NCI-H1436 (cell line): ENCODE measurements around the gene PBXIP1.
A peak's percentile ranks its signal among the peaks of the same experiment; 100 is the strongest.
"Not testable (repeated sequence)": the region's sequence is repeated elsewhere in the genome, so short reads cannot be mapped to it uniquely, and the experiment has no call there.

Source experiments
- DNase-seq: peaks from one replicate; lab custom pipeline; 2025; lab: John Stamatoyannopoulos, UW

The PBXIP1 gene

DNA sequence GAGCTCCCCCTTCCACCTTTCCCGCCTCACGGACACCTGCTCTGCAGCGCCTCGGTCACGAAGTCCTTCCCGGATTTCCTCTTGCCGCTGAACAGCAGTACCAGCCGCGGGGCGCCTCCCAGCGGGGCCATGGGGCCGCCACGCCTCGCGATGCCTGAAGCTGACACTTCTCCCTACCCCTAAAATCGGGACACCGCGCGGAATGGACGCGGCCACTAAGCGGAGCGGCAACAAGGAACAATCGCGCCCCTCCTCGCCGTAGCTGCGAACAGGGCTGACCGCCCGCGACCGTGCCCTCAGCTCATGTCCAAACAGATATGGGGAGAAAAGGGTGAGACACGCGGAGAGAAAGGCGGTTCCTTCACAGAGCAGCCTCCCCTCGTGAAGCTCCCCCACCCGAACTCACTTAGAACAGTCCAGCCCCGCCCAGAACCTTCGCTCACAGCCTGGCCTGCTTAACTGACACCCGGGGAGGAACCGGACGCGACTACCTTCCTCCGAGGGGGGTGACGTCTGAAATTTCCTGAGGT, 19.3 kb downstream of the PBXIP1 start, which contains the start of gene PMVK:
Gene PMVK, minus strand, starts transcription at position 165 of the 530 bp plus-strand sequence. Its CDS starts 34 bp downstream, at position 131.
- peak; percentile 92 for DNase-seq

DNA sequence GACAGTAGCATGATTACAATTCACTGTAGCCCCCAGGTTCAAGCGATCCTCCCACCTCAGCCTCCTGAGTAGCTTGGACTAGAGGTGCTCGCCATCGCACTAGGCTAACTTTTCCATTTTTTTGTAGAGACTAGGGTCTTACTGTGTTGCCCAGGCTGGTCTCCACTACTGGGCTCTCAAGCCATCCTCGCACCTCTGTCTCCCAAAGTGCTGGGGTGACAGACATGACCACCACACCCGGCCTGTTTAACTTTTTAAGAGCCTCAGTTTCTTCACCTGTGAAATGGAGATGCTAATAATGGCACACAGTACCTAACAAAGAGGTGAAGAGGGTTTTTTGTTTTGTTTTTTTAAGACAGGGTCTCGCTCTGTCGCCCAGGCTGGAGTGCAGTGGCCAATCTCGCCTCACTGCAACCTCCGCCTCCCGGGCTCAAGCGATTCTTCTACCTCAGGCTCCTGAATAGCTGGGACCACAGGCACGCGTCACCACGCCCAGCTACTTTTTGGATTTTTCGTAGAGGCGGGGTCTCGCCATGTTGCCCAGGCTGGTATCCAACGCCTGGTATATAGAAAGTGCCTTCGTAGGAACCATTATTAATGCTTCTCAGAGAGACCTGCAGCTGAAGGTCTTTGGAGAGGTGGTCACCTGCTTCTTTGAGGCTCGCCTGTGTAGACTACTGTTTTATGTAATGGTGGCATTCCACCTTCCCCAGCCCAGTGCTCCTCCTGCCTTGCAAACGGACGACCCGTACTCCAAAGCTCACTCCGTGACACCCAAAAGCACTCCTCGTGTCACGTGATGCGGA, 19.9 kb downstream of the PBXIP1 start:
- DNase-seq, result no peak

DNA sequence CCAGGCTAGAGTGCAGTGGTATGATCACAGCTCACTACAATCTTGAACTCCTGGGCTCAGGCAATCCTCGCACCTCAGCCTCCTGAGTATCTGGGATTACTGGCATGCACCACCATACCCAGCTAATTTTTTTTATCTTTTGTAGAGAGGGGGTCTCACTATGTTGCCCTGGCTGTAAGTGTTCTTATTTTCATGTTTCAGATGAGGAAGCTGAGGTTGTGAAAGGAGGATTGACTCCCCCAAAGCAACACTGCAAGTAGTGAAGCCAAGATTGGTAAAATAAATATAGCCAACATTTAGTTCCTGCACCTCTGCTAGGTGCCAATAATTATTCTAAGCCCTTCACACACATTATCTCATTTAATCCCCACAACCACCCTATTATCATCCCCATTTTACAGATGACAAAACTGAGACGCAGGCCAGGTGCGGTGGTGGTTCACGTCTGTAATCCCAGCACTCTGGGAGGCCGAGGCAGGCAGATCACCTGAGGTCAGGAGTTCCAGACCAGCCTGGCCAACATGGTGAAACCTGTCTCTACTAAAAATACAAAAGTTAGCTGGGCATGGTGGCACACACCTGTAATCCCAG, 21.4 kb downstream of the PBXIP1 start:
- DNase-seq, result no peak

DNA sequence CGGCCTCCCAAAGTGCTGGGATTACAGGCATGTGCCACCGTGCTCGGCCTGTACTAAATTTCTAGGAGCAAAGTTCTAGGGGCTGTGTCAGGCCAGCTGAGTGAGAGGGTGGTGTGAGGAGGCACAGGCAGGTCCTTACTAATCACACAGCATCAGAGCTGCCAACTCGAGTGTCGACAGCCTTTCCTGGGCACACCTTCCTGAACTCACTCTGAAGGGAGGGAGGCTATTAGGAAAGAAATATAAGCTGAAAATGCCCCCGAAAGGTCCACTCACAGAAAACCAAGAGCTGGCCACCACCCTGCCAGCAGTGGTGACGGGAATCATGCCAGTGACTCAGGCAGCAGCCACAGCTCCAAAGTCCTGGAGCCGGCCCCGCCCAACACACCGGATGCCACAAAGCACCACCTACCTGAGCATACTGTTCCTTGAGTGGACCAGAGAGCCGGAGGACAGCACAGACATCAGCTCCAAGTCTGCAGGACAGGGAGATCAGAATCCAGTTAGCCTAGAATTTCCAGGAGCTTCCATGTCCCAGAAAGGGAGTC, 23.9 kb downstream of the PBXIP1 start:
- no peak for DNase-seq

DNA sequence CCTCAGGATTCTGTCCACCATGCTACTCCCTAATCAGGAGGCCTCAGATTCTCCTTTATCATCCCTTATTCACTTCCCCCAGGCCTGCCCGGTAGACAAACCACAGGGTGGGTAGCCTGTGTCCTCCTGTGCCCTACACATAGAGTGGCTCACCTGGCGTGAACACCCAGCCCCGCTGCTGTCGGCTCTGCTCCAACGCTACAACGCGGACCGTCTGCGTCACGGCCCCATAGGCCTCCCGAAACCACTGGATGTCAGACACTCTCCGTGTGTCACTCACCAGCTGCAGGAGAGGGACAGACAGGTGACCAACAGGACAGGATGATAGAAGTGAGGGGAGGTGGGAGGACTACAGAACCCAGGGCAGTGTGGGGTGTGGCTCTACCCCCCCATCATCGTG, 29.7 kb downstream of the PBXIP1 start:
- DNase-seq, result no peak

DNA sequence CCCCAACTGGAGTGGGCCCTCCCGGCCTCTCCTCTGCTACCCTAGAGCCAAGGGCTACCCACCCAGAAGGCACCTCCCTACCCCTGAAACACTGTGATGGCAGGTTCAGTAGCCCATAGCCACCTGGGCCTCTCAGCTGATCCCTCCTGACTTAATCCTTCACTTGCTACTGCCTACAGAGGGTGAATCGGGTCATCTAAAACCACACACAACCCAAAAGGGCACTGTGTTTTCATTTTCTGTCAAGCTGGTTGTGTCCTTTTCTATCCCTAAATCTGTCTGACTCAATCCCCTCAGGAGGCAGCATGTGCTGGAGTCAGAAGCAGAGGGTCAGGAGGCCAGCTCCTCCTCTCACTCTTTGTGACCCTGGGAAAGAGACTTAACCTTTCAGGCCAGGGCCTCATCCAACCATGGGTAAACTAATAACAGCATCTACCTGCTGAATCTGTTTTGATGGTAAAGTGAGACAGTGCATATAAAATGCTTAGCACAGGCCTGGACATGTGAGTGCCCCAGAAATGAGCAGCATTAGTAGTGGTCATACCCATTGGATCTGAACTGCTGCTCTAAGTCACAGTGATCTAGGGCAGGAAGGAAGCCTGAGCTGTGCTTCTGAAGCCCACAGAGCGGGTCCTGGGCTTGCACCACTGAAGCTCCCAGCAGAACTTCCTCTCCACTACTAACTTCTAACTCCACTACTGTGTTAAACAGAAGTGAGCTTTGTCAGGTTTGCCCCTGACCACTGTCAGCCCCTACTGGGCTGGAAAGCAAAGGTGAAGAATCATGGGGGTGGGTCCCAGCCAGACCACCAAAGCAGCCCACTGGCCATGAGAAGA, 30.3 kb downstream of the PBXIP1 start:
- no peak for DNase-seq

DNA sequence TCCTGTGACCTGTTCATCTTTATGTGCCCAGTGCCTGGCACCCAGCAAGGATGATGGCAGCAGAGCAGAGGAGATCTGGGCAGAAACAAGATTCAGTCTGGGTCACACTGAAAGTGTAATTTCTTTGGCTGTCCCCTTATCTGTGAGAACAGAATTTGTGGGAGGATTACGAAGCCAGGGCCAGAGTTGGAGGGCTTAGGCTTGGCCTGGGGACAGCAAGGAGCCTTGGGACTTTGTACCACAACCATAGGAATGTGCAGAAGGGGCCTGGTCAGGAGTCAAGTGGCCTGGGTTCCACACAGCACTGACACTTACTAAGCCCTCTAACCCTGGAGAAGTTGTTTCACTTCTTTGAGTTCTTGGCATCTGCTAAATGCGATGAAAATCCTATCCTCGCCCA, 32.2 kb downstream of the PBXIP1 start:
- no peak for DNase-seq

DNA sequence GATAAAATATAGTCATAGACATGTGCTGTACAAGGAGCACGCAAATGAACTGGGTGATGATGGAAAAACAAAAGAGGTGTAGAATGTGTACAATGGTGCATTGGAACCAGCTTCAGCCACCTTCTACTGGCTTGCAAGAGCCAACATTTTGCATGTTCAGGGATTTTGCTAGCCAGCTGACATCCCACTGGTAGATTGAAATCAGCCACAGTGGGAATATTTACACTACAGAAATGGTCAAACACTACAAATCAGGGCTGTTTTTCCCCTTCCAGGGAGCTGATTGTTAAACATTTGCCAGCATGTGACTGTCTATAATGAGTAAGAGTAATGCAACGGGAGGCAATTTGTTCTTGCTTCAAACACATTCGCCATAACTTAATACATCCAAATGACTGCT, 42.6 kb downstream of the PBXIP1 start:
- DNase-seq, result no peak

DNA sequence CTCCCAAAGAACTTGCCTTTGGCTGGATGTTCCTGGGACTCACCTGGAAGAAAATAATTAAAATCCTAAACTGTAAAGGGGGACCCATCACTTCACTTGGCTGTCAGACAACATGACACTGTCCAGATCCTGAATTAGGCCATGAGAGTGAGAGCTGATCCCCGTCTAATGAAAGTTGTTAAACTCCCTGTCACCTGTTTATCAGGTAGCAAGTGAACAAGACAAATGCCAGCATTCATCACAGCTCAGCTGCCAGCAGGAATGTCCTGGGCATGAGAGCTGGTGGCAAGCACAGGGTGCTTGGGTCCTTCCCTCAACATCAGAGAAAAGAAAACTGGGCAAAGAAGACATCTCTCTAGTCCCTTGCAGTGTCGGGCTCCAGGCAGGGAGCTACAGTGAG, 43.1 kb downstream of the PBXIP1 start:
- no peak for DNase-seq

DNA sequence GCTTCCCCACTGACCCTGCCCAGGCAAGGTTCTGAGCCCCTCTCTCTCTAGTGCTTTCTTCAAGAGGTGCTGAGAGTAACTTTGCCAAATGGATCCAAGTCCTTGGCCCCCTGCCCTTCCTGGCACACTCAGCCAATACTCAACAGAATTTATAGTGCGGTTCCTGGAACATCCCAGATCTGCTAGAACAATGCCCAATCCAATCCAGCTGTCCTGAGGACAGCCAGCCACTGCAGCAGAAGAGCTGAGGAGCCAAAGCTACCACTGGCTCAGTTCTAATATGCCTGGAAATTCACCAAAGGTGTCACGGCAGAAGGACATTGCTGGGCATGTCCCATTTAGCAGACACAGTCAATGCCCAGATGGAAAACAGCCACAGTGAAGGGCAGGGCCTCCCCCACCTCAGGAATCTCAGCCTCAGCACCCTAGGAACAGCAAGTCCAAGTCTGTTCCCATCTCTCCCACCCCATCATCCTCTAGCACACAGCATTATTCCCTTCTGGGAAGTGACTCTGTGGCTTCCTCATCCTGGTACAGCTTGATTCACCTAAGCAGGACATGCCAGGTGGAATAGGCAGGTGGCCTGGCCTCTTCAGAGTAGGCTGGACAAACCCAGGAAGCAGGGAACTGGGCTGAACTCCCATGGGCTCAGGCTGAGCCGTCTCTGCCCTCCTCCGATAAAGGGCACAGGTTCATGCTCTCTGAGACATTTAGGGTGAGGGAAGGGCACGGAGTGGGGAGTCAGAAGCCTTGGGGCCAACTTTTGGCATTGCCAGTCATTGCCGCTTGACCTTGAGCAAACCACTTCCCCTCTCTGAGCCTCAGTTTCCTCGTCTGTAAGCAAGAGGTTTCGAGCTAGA, 44.0 kb downstream of the PBXIP1 start:
- DNase-seq, result no peak

DNA sequence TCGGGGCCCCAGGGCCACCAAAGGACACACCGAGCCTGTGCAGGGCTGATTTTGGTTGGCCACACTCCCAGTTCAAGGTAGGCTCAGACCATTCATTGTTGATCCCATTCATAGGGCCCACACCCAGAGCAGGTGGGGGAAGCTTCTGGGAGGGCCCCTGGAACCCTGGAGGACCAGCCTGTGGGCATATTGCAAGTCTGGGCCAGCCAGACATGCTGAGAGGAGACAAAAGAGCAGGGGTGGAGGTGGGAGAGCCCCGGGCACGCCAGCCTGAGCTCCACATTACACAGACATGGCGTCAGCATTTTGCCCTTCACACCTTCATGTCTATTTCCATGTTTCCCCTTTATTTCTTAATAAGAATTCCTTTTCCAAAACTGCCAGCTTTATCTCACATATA, 45.0 kb downstream of the PBXIP1 start:
- DNase-seq, result no peak

DNA sequence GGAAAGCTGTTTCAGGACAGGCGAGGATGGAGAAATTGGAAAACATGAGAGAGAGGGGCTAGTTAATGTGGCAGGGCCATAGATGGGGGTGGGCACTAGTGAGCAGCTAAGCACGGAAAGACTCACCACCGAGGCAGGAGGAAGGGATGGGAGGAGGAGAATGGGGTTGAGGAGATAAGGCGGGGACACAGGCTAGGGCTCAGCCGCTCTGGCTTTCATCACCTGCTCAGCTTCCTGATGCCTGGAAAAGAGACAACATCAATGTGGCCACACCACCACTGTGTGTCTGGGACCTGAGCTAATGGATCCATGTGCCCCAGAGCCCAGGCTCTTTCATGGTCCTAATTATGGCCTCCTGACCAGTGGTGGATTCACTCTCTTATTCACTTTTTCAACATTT, 47.0 kb downstream of the PBXIP1 start:
- DNase-seq, result no peak

DNA sequence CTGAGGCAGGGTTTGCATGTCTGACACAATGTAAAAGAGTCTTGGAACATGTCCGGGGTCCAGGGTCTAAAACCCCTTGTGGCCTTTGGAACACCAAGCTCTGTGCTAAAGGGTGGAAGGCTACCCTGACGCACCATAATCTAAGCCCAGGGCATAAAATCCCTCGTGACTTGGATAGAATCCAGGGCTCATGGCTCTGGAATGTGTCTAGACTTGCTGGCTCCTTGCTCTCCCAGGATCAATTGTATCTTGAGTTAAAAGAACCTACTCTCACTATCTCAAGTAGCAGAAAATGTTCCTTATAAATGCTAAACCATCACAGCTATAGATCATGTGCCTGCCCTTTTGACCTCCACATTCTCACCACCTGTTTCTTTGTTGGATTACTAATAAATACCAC, 47.8 kb downstream of the PBXIP1 start:
- not testable (repeated sequence) for DNase-seq

DNA sequence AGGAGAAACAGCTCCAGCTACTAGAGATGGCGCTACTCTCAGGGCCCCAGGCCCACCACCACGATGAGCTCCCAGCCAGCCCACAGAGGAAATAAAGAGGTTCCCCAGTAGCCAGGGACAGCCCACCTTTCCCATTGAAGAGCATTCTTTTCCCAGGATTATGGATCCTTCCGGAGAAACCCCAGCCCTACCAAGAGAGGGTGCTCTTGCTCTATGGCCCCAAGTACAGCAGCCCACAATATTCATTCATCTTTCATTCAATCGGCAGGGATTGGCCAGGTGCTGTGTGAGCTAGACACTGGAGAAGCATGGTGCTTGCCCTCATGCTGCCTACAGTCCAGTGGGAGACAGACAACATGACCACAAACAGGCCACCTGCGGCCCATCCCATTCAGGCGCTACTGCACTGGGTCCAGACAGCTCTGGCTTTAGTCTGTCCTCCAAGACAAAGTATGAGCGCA, 49.2 kb downstream of the PBXIP1 start:
- no peak for DNase-seq

DNA sequence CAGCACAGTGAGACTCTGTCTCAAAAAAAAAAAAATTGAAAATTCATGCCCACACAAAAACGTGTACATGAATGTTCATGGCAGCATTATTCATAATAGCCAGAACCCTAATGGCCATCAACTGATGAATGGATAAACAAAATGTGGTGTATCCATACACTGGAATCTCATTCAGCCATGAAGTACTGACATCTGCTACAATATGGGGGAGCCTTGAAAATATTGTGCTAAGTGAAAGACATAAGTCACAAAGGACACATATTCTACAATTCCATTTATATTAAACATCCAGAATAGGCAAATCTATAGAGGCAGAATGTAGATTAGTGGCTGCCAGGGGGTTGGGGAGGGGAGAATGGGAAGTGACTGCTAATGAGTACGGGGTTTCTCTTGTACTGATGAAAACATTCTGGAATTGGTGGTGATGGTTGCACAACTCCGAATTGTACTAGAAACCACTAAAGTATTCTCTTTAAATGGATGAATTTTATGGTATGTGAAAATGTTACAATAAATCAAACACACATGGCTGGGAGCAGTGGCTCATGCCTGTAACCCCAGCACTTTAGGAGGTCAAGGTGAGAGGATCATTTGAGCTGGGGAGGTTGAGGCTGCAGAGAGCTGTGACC, 52.8 kb downstream of the PBXIP1 start:
- no peak for DNase-seq

DNA sequence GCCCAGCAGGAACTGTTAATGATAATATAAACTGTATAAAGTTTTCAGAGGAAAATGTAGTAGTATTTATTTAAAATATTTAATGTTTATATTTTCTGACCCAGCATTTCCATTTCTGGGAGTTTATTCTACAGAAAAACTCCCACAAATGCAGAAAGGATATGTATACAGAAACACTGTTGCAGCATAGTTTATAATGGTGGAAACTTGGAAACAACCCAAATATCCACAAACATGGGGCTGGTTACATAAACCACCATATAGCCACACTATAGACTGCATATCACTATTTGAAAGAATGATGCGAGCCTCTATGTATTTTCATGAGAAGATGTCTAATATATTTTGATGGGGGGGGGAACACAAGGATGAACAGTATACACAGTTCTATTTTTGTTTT, 54.3 kb downstream of the PBXIP1 start:
- DNase-seq, result no peak

DNA sequence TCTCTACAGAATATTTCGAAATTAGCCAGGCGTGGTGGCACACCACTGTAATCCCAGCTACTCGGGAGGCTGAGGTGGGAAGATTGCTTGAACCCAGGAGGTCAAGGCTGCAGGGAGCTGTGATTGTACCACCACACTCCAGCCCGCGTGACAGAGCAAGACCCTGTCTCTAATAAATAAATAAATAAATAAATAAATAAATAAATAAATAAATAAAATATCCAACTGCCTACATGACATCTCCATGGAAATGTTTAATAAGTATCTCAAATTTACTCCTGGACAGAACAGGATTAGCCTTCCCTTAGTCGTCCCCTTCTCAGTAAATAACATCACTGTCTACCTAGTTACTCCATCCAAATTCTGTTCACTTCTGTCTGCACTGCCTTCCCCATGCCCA, 56.9 kb downstream of the PBXIP1 start:
- DNase-seq, result no peak

DNA sequence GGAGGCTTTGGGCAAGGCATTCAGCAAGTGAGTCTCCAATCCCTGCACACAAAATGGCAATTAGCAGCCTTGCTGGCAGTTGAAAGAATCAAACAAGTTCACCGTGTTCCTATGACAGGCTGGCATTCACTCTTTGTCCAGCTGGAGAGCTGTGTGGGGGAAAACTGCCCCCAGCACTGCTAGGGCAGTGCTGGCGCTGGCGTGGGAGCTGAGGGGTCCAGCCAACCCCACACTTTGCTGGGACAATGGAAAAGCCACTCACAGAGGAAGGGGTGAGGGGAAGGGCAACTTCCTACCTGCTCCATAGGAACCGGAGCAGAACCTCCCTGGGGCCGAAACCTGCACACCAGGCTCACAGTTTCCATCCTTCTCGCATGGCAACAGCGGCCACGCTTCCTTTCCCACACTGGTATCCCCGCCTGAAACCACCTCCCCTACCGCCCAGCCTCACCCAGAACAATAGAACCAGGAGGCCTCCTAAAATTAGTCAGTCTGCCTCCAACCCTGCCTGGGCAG, 59.1 kb downstream of the PBXIP1 start:
- DNase-seq, result no peak

DNA sequence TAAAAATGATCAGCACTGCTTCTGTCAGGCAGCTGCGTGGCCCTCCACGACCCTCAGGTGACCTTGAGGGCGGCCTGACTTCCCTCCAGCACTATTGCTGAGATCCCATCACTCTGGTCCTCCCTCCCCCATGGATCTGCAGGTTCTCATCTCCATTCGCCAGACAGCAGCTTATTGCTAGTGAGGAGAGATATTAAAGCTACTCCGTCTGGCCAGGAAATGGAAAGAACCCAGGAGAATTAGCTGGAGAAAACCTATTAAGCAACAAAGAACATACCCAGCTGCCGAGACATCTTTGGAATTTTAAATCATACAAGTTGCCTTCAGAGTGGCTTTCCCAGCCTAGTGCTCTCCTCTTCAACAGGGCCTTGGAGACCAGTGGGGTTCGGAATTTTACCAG, 60.1 kb downstream of the PBXIP1 start:
- no peak for DNase-seq
